Activated B cell treated with CpG ODN at 0.5 μM for 24 hours (primary cell): ENCODE results near the gene CD28. TPM values are rescaled to one million over a fixed set of nuclear protein-coding genes. Genes with fewer than 3 reads are reported as not detected.
A peak's percentile ranks its signal among the peaks of the same experiment; 100 is the strongest.

ENCODE experiments used
- ATAC-seq: fragments of 200-7000 bp; cut with Tn5 transposase; one replicate; pipeline ENCODE4 v1.10.0; 2021; ENCODE audit warnings: low read depth, mild to moderate bottlenecking, moderate library complexity
- CTCF ChIA-PET: fragments of 350-600 bp; sonication (Branson Sonifier 250); formaldehyde crosslinking; loops from one replicate; lab custom pipeline; 2021; ENCODE audit warnings: antibody characterized with exemption; lab: Charles Lee
- POLR2A ChIA-PET: fragments of 350-600 bp; sonication (Branson Sonifier 250); formaldehyde crosslinking; loops from one replicate; lab custom pipeline; 2021; ENCODE audit warnings: antibody characterized with exemption; lab: Charles Lee
- DNase-seq: peaks from one replicate; pipeline ENCODE4 v3.0.0; 2022
- H3K27ac Mint-ChIP-seq: one replicate; pipeline ENCODE4 v1.8.0; 2020; ENCODE audit warnings: mixed read lengths
- H3K27me3 Mint-ChIP-seq: one replicate; pipeline ENCODE4 v1.8.0; 2021; ENCODE audit warnings: mixed read lengths
- H3K36me3 Mint-ChIP-seq: one replicate; pipeline ENCODE4 v1.8.0; 2021; ENCODE audit warnings: low read depth, mixed read lengths
- H3K4me1 Mint-ChIP-seq: one replicate; pipeline ENCODE4 v1.8.0; 2021; ENCODE audit warnings: mixed read lengths
- H3K4me3 Mint-ChIP-seq: one replicate; pipeline ENCODE4 v1.8.0; 2020; ENCODE audit warnings: mild to moderate bottlenecking, mixed read lengths
- H3K9me3 Mint-ChIP-seq: one replicate; pipeline ENCODE4 v1.8.0; 2020; ENCODE audit warnings: mixed read lengths
- intact Hi-C: fragments of 100-400 bp; cut with micrococcal nuclease; formaldehyde crosslinking; loops from one replicate; pipeline ENCODE4 v1.15.1; 2024
- total RNA-seq: library from RNA; stranded (reverse); gene quantifications from 2 replicates; pipeline ENCODE4 v1.2.3, GENCODE V29; 2022
- TF ChIP-seq, protein P1 (sequence below): fragments of 200-600 bp; IDR thresholded peaks from one replicate; pipeline ENCODE4 v1.8.0; 2022; ENCODE audit warnings: antibody characterized with exemption, mild to moderate bottlenecking

The CD28 gene
- total RNA-seq, 1 donor from 2014 or later = not detected

GRCh38 chr2:203671876-203672275 is 34.6 kb upstream of the CD28 start:
- peaks cover 33% of the 10 kb centered on the region for H3K27me3 Mint-ChIP-seq
- H3K4me3 Mint-ChIP-seq = no peak overlapping the region
- intact Hi-C loops = no loop called here
- H3K4me1 Mint-ChIP-seq = peaks cover 5% of the 10 kb centered on the region
- no peak overlapping the region for H3K27ac Mint-ChIP-seq
- TF ChIP-seq, protein P1, sequence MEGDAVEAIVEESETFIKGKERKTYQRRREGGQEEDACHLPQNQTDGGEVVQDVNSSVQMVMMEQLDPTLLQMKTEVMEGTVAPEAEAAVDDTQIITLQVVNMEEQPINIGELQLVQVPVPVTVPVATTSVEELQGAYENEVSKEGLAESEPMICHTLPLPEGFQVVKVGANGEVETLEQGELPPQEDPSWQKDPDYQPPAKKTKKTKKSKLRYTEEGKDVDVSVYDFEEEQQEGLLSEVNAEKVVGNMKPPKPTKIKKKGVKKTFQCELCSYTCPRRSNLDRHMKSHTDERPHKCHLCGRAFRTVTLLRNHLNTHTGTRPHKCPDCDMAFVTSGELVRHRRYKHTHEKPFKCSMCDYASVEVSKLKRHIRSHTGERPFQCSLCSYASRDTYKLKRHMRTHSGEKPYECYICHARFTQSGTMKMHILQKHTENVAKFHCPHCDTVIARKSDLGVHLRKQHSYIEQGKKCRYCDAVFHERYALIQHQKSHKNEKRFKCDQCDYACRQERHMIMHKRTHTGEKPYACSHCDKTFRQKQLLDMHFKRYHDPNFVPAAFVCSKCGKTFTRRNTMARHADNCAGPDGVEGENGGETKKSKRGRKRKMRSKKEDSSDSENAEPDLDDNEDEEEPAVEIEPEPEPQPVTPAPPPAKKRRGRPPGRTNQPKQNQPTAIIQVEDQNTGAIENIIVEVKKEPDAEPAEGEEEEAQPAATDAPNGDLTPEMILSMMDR = no peak
- POLR2A ChIA-PET = no interaction called here
- DNase-seq (no peak), ATAC-seq (no peak)
- H3K9me3 Mint-ChIP-seq = peaks cover 4% of the 10 kb centered on the region
- H3K36me3 Mint-ChIP-seq = no peaks in the 10 kb centered on the region
- CTCF ChIA-PET = no interaction called here

- H3K27me3 Mint-ChIP-seq = peaks cover 35% of the 10 kb centered on the region
- peaks cover 4% of the 10 kb centered on the region for H3K9me3 Mint-ChIP-seq
- POLR2A ChIA-PET = no interaction called here
- H3K4me1 Mint-ChIP-seq = peaks cover 5% of the 10 kb centered on the region
- H3K4me3 Mint-ChIP-seq = no peak overlapping the region
- ATAC-seq = no peak
- TF ChIP-seq, protein P1 = no peak
- CTCF ChIA-PET = no interaction called here
- H3K36me3 Mint-ChIP-seq = no peaks in the 10 kb centered on the region
- no peak overlapping the region for H3K27ac Mint-ChIP-seq
- no peak for DNase-seq
- intact Hi-C loops = no loop called here
Measured at GRCh38 chr2:203672856-203673255, 33.6 kb upstream of the CD28 start.

DNA sequence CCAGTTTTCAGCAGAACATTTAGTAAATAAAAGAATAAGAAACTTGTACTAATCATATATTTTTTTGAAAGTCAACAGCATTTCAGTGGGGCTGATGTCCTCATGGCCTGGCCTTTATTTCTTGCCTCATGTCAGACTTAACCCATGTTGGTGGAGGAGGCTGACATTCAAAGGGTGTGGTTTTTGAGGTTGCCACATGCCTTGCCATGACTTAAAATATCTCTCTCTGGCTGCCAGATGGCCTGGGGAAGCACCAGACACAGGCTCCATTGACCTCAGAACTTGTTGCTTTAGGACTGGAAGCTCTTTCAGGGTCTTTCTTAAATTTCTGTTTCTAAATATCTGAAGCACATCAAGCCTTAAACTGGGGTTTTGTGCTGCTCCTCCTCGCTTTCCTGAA is 32.5 kb upstream of the CD28 start:
- Mint-ChIP-seq H3K27me3 (peaks cover 40% of the 10 kb centered on the region), H3K4me3 (no peak overlapping the region), H3K36me3 (no peaks in the 10 kb centered on the region), H3K27ac (no peak overlapping the region), H3K9me3 (peaks cover 4% of the 10 kb centered on the region), H3K4me1 (peaks cover 5% of the 10 kb centered on the region)
- DNase-seq = no peak
- peak; percentile 21 for ATAC-seq
- intact Hi-C loops = no loop called here
- TF ChIP-seq, protein P1 = no peak
- ChIA-PET CTCF (no interaction called here), POLR2A (no interaction called here)

- POLR2A ChIA-PET = no interaction called here
Measured at GRCh38 chr2:203675086-203675485, 31.4 kb upstream of the CD28 start.

DNA sequence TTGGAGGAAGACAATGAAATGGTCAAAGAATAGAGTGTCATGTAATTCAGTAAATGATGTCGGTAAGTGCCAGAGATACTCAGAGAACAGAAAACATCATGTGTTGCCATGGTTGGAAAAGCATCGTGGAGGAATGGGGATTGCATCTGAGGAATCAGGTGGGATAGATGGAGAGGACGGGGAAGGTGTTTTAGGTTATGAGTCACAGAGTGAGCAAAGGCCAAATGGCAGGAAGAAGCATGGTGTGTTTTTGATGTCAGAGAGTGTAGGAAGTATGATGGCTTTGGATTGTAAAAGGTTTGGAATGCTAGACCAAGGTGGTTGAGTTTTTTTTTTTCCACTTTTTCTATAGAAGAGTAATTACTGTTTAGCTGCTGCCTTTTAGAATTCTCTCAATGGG is 27.5 kb upstream of the CD28 start:
- H3K4me3 Mint-ChIP-seq = no peak overlapping the region
- POLR2A ChIA-PET = no interaction called here
- DNase-seq = no peak
- H3K27ac Mint-ChIP-seq = no peak overlapping the region
- no peaks in the 10 kb centered on the region for H3K36me3 Mint-ChIP-seq
- CTCF ChIA-PET = no interaction called here
- ATAC-seq = no peak
- peaks cover 7% of the 10 kb centered on the region for H3K4me1 Mint-ChIP-seq
- peaks cover 60% of the 10 kb centered on the region for H3K27me3 Mint-ChIP-seq
- TF ChIP-seq, protein P1 = no peak
- no peaks in the 10 kb centered on the region for H3K9me3 Mint-ChIP-seq
- intact Hi-C loops = no loop called here

More at GRCh38 chr2:203675086-203675485, 31.4 kb upstream of the CD28 start:
- peaks cover 5% of the 10 kb centered on the region for H3K4me1 Mint-ChIP-seq
- CTCF ChIA-PET = no interaction called here
- intact Hi-C loops = no loop called here
- no peak for ATAC-seq
- no peak overlapping the region for H3K27ac Mint-ChIP-seq
- H3K4me3 Mint-ChIP-seq = no peak overlapping the region
- TF ChIP-seq, protein P1 = no peak
- peaks cover 47% of the 10 kb centered on the region for H3K27me3 Mint-ChIP-seq
- no peaks in the 10 kb centered on the region for H3K36me3 Mint-ChIP-seq
- no peak for DNase-seq
- H3K9me3 Mint-ChIP-seq = peaks cover 4% of the 10 kb centered on the region
